ENCODE data around the gene LIN9.

DNA sequence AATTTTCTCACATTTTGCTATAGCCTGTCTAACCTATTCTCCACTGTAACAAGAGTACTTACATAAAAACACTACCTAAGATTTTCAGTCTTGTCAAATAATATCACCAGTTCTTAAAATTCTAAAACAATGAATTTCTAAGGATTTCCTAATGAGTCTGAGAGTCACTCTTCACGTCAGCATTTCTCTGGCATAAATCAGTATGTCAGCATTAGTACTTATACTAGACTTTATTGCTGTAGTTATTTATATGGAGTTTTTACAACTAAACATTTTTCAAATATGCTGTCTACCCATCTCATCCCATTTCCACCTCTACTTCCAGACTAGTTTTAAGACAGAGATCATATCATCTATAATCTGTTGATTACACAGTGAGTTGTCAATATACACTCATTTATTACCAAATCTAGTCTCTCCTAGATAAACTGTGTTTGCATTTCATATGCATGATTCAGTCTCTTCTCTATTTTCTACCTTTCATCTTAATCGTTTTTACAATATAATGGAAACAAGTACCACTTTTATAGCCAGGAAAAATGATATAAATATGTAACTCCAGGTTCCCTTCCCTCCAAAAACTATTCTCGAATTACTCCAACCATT lies 32.8 kb downstream of the LIN9 start:
- TF ChIP-seq, protein P1, sequence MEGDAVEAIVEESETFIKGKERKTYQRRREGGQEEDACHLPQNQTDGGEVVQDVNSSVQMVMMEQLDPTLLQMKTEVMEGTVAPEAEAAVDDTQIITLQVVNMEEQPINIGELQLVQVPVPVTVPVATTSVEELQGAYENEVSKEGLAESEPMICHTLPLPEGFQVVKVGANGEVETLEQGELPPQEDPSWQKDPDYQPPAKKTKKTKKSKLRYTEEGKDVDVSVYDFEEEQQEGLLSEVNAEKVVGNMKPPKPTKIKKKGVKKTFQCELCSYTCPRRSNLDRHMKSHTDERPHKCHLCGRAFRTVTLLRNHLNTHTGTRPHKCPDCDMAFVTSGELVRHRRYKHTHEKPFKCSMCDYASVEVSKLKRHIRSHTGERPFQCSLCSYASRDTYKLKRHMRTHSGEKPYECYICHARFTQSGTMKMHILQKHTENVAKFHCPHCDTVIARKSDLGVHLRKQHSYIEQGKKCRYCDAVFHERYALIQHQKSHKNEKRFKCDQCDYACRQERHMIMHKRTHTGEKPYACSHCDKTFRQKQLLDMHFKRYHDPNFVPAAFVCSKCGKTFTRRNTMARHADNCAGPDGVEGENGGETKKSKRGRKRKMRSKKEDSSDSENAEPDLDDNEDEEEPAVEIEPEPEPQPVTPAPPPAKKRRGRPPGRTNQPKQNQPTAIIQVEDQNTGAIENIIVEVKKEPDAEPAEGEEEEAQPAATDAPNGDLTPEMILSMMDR (IDR thresholded peaks at IDR 0.05; ENCODE audit: insufficient read depth, low read length, poor library complexity, severe bottlenecking): no peak
- no peak for TF ChIP-seq EZH2phosphoT487 (conservative IDR thresholded peaks at IDR 0.05; ENCODE audit: low read length)

Measured in SU-DHL-6 (cell line).